ENCODE results near the gene ARHGAP40. TPM values are rescaled to one million over a fixed set of nuclear protein-coding genes. Genes with fewer than 3 reads are reported as not detected.

ARHGAP40 gene
- total and polyA plus RNA-seq, 2 of the 13 experiments (the other 11 are each of a cell fraction or from before 2014, with no cell fraction given): 0.75 to 2.1 TPM

DNA sequence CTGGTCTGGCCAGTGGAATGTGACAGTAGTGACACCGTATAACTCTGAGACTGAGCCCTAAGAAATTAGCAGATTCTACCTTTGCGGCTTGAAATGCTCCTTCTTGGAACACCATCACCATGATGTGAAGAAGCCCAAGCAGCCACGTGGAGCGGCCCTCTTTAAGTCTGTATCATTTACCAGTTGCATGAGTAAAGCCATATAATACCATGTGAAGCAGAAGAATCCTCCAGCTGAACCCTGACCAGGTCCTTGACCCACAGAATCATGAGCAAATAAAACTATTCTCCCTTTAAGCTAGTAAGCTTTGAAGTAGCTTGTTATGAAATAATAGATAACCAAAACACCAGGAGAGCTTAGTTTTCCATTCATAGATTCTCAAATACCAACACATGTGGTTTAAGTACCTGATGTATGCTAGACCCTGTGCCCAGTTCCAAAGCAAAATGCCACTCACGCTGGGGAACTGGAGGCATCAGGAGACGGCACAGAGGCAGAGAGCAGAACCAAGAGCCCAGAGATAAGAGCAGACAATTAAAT lies 65.9 kb downstream of the ARHGAP40 start (continued):
- TF ChIP-seq DMTF1 (CRISPR knock-in tag; IDR thresholded peaks at IDR 0.05) (no peak), PRMT3 (CRISPR knock-in tag; IDR thresholded peaks at IDR 0.05; ENCODE audit: borderline replicate concordance, low read depth) (no peak), PCBP1 (IDR thresholded peaks at IDR 0.05; ENCODE audit: borderline replicate concordance, low read depth, low read length) (no peak), CHD2 (IDR thresholded peaks at IDR 0.05; ENCODE audit: low read depth, low read length) (no peak), ZFP41 (CRISPR knock-in tag; IDR thresholded peaks at IDR 0.05; ENCODE audit: borderline replicate concordance) (no peak), TGIF2 (CRISPR knock-in tag; IDR thresholded peaks at IDR 0.05) (no peak), GATA4 (IDR thresholded peaks at IDR 0.05; ENCODE audit: borderline replicate concordance, low read depth) (peak; percentile 77; the same call in 1 of the 2 replicates), MAFG (CRISPR knock-in tag; IDR thresholded peaks at IDR 0.05) (no peak), SYNCRIP (IDR thresholded peaks at IDR 0.05; ENCODE audit: insufficient read depth, low read depth, low read length) (no peak), NFYB (CRISPR knock-in tag; IDR thresholded peaks at IDR 0.05) (no peak), RFX3 (CRISPR knock-in tag; IDR thresholded peaks at IDR 0.05) (no peak), IKZF1 (IDR thresholded peaks at IDR 0.05) (no peak), ERF (CRISPR knock-in tag; IDR thresholded peaks at IDR 0.05) (peak; percentile 76), ZNF484 (CRISPR knock-in tag; IDR thresholded peaks at IDR 0.05; ENCODE audit: borderline replicate concordance, low read depth) (no peak)
- TF ChIP-seq, protein P1, sequence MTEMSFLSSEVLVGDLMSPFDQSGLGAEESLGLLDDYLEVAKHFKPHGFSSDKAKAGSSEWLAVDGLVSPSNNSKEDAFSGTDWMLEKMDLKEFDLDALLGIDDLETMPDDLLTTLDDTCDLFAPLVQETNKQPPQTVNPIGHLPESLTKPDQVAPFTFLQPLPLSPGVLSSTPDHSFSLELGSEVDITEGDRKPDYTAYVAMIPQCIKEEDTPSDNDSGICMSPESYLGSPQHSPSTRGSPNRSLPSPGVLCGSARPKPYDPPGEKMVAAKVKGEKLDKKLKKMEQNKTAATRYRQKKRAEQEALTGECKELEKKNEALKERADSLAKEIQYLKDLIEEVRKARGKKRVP (CRISPR knock-in tag; IDR thresholded peaks at IDR 0.05): peak in 1 of 2 experiments; percentile 28; a peak in 1 of 4 replicates
- TF ChIP-seq, protein P2, sequence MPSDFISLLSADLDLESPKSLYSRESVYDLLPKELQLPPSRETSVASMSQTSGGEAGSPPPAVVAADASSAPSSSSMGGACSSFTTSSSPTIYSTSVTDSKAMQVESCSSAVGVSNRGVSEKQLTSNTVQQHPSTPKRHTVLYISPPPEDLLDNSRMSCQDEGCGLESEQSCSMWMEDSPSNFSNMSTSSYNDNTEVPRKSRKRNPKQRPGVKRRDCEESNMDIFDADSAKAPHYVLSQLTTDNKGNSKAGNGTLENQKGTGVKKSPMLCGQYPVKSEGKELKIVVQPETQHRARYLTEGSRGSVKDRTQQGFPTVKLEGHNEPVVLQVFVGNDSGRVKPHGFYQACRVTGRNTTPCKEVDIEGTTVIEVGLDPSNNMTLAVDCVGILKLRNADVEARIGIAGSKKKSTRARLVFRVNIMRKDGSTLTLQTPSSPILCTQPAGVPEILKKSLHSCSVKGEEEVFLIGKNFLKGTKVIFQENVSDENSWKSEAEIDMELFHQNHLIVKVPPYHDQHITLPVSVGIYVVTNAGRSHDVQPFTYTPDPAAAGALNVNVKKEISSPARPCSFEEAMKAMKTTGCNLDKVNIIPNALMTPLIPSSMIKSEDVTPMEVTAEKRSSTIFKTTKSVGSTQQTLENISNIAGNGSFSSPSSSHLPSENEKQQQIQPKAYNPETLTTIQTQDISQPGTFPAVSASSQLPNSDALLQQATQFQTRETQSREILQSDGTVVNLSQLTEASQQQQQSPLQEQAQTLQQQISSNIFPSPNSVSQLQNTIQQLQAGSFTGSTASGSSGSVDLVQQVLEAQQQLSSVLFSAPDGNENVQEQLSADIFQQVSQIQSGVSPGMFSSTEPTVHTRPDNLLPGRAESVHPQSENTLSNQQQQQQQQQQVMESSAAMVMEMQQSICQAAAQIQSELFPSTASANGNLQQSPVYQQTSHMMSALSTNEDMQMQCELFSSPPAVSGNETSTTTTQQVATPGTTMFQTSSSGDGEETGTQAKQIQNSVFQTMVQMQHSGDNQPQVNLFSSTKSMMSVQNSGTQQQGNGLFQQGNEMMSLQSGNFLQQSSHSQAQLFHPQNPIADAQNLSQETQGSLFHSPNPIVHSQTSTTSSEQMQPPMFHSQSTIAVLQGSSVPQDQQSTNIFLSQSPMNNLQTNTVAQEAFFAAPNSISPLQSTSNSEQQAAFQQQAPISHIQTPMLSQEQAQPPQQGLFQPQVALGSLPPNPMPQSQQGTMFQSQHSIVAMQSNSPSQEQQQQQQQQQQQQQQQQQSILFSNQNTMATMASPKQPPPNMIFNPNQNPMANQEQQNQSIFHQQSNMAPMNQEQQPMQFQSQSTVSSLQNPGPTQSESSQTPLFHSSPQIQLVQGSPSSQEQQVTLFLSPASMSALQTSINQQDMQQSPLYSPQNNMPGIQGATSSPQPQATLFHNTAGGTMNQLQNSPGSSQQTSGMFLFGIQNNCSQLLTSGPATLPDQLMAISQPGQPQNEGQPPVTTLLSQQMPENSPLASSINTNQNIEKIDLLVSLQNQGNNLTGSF (CRISPR knock-in tag; IDR thresholded peaks at IDR 0.05): no peak
- TF ChIP-seq, protein P3, sequence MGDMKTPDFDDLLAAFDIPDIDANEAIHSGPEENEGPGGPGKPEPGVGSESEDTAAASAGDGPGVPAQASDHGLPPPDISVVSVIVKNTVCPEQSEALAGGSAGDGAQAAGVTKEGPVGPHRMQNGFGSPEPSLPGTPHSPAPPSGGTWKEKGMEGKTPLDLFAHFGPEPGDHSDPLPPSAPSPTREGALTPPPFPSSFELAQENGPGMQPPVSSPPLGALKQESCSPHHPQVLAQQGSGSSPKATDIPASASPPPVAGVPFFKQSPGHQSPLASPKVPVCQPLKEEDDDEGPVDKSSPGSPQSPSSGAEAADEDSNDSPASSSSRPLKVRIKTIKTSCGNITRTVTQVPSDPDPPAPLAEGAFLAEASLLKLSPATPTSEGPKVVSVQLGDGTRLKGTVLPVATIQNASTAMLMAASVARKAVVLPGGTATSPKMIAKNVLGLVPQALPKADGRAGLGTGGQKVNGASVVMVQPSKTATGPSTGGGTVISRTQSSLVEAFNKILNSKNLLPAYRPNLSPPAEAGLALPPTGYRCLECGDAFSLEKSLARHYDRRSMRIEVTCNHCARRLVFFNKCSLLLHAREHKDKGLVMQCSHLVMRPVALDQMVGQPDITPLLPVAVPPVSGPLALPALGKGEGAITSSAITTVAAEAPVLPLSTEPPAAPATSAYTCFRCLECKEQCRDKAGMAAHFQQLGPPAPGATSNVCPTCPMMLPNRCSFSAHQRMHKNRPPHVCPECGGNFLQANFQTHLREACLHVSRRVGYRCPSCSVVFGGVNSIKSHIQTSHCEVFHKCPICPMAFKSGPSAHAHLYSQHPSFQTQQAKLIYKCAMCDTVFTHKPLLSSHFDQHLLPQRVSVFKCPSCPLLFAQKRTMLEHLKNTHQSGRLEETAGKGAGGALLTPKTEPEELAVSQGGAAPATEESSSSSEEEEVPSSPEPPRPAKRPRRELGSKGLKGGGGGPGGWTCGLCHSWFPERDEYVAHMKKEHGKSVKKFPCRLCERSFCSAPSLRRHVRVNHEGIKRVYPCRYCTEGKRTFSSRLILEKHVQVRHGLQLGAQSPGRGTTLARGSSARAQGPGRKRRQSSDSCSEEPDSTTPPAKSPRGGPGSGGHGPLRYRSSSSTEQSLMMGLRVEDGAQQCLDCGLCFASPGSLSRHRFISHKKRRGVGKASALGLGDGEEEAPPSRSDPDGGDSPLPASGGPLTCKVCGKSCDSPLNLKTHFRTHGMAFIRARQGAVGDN (CRISPR knock-in tag; IDR thresholded peaks at IDR 0.05): no peak
